NCI-H526 treated with DMSO at 0.1 percent for 48 hours (cell line): ENCODE data around the gene LTBP2.
"Not testable (repeated sequence)": the region's sequence is repeated elsewhere in the genome, so short reads cannot be mapped to it uniquely, and the experiment has no call there.

Source experiments
- DNase-seq: peaks from one replicate; lab custom pipeline; 2025; lab: John Stamatoyannopoulos, UW

The LTBP2 gene

GRCh38 chr14:74551001-74551400, 61.0 kb downstream of the LTBP2 start:
- DNase-seq = no peak

GRCh38 chr14:74550071-74550470, 62.0 kb downstream of the LTBP2 start:
- DNase-seq = no peak

- no peak for DNase-seq
Observed at GRCh38 chr14:74549588-74549987, 62.4 kb downstream of the LTBP2 start.

GRCh38 chr14:74548881-74549280, 63.2 kb downstream of the LTBP2 start:
- DNase-seq = no peak

- DNase-seq = no peak
Observed at GRCh38 chr14:74547331-74547927, 64.6 kb downstream of the LTBP2 start.

GRCh38 chr14:74546416-74546815, 65.6 kb downstream of the LTBP2 start:
- no peak for DNase-seq

- no peak for DNase-seq
Observed at GRCh38 chr14:74545386-74545785, 66.7 kb downstream of the LTBP2 start.

- DNase-seq = no peak
Observed at GRCh38 chr14:74543771-74544438, 68.1 kb downstream of the LTBP2 start.

- DNase-seq = no peak
Observed at GRCh38 chr14:74542056-74542685, 69.9 kb downstream of the LTBP2 start.

- DNase-seq = no peak
Observed at GRCh38 chr14:74541225-74541624, 70.8 kb downstream of the LTBP2 start.

GRCh38 chr14:74539503-74539902, 72.5 kb downstream of the LTBP2 start:
- DNase-seq = no peak

- DNase-seq = no peak
Observed at GRCh38 chr14:74538411-74539391, 73.3 kb downstream of the LTBP2 start.

GRCh38 chr14:74536336-74536735, 75.7 kb downstream of the LTBP2 start:
- DNase-seq = not testable (repeated sequence)

- DNase-seq = no peak
Observed at GRCh38 chr14:74535756-74536325, 76.2 kb downstream of the LTBP2 start.

GRCh38 chr14:74533576-74533975, 78.5 kb downstream of the LTBP2 start:
- DNase-seq = no peak

- no peak for DNase-seq
Observed at GRCh38 chr14:74532246-74532645, 79.8 kb downstream of the LTBP2 start.

- DNase-seq = no peak
Observed at GRCh38 chr14:74531467-74531866, 80.6 kb downstream of the LTBP2 start.

- no peak for DNase-seq
Observed at GRCh38 chr14:74531006-74531405, 81.0 kb downstream of the LTBP2 start.

GRCh38 chr14:74528886-74529285, 83.2 kb downstream of the LTBP2 start:
- DNase-seq = no peak

GRCh38 chr14:74528406-74528805, 83.6 kb downstream of the LTBP2 start:
- DNase-seq = no peak

GRCh38 chr14:74527736-74528280, 84.2 kb downstream of the LTBP2 start:
- DNase-seq = no peak
